Left ventricle myocardium inferior (tissue), 1 donor: ENCODE data around the gene COL23A1. TPM values are rescaled to one million over a fixed set of nuclear protein-coding genes. Genes with fewer than 3 reads are reported as not detected.
A peak's percentile ranks its signal among the peaks of the same experiment; 100 is the strongest.

Experiments used
- DNase-seq: peaks from one replicate; pipeline ENCODE4 v3.0.0-alpha.2; 2020
- H3K27ac ChIP-seq: fragments of 200-600 bp; replicated peaks from 2 replicates; pipeline ENCODE4 v1.8.0; 2021
- H3K27me3 ChIP-seq: fragments of 200-600 bp; 2 replicates; pipeline ENCODE4 v1.8.0; 2021; ENCODE audit warnings: low read depth
- H3K36me3 ChIP-seq: fragments of 200-600 bp; 2 replicates; pipeline ENCODE4 v1.8.0; 2021
- H3K4me1 ChIP-seq: fragments of 200-600 bp; 2 replicates; pipeline ENCODE4 v1.8.0; 2021
- H3K4me3 ChIP-seq: fragments of 200-600 bp; 2 replicates; pipeline ENCODE4 v1.8.0; 2021; ENCODE audit warnings: mild to moderate bottlenecking, moderate library complexity
- H3K9me3 ChIP-seq: fragments of 200-600 bp; replicated peaks from 2 replicates; pipeline ENCODE4 v1.8.0; 2021
- CTCF ChIP-seq: fragments of 200-600 bp; IDR thresholded peaks from 2 replicates; pipeline ENCODE4 v1.8.0; 2021; ENCODE audit warnings: antibody characterized with exemption, mild to moderate bottlenecking, borderline replicate concordance
- intact Hi-C: fragments of 100-400 bp; cut with micrococcal nuclease; formaldehyde crosslinking; loops from one replicate; pipeline ENCODE4 v1.11.0; 2022
- total RNA-seq: library from RNA; stranded (reverse); fragmentation: NEBNext Ultra II Directional; extraction: Animal tissue kit (Norgen Biotek cat#: 25700); gene quantifications from one replicate; pipeline ENCODE4 v1.2.1, GENCODE V29; 2021
- donor health status: DM: no; HTN: yes; CAD: no; lungs with severe emphysema.

Gene COL23A1
- total RNA-seq, 1 donor from 2014 or later = 27.4 TPM

GRCh38 chr5:178396796-178397720, 193.1 kb downstream of the COL23A1 start:
- TF ChIP-seq CTCF = no peak
- peak overlapping the region; percentile 65 for H3K27ac ChIP-seq
- no peaks in the 10 kb centered on the region for H3K9me3 ChIP-seq
- DNase-seq = peak; percentile 55
- no peak overlapping the region for H3K4me3 ChIP-seq
- no peaks in the 10 kb centered on the region for H3K36me3 ChIP-seq
- intact Hi-C loops = no loop called here
- H3K4me1 ChIP-seq = no peaks in the 10 kb centered on the region
- H3K27me3 ChIP-seq = peaks cover 11% of the 10 kb centered on the region

GRCh38 chr5:178394074-178394473, 196.1 kb downstream of the COL23A1 start:
- Histone ChIP-seq H3K9me3 (no peaks in the 10 kb centered on the region), H3K36me3 (no peaks in the 10 kb centered on the region), H3K4me3 (no peak overlapping the region), H3K27ac (no peak overlapping the region), H3K27me3 (peaks cover 13% of the 10 kb centered on the region), H3K4me1 (peaks cover 13% of the 10 kb centered on the region)
- DNase-seq = no peak
- intact Hi-C loops = no loop called here
- TF ChIP-seq CTCF = no peak

- Histone ChIP-seq H3K4me3 (no peak overlapping the region), H3K27me3 (peaks cover 24% of the 10 kb centered on the region), H3K9me3 (no peaks in the 10 kb centered on the region), H3K27ac (no peak overlapping the region), H3K4me1 (peaks cover 13% of the 10 kb centered on the region), H3K36me3 (no peaks in the 10 kb centered on the region)
- no peak for DNase-seq
- intact Hi-C loops = no loop called here
- no peak for TF ChIP-seq CTCF
These were observed 197.2 kb downstream of the COL23A1 start for GRCh38 chr5:178392931-178393394.

- DNase-seq = no peak
- intact Hi-C loops = no loop called here
These were observed 197.8 kb downstream of the COL23A1 start for GRCh38 chr5:178392386-178392785.

GRCh38 chr5:178391480-178391879, 198.7 kb downstream of the COL23A1 start:
- intact Hi-C loops = no loop called here
- Histone ChIP-seq H3K27ac (no peak overlapping the region), H3K27me3 (peaks cover 36% of the 10 kb centered on the region), H3K4me1 (peaks cover 18% of the 10 kb centered on the region), H3K36me3 (no peaks in the 10 kb centered on the region), H3K4me3 (no peak overlapping the region), H3K9me3 (no peaks in the 10 kb centered on the region)
- no peak for TF ChIP-seq CTCF
- DNase-seq = no peak

More at GRCh38 chr5:178392386-178392785, 197.8 kb downstream of the COL23A1 start:
- Histone ChIP-seq H3K4me1 (peaks cover 13% of the 10 kb centered on the region), H3K9me3 (no peaks in the 10 kb centered on the region), H3K27ac (no peak overlapping the region), H3K27me3 (peaks cover 30% of the 10 kb centered on the region), H3K36me3 (no peaks in the 10 kb centered on the region), H3K4me3 (no peak overlapping the region)
- no peak for TF ChIP-seq CTCF
